ENCODE data around the gene WNT3A. TPM values are rescaled to one million over a fixed set of nuclear protein-coding genes. Genes with fewer than 3 reads are reported as not detected.

Gene WNT3A
- polyA plus RNA-seq, 1 experiment = not detected

DNA sequence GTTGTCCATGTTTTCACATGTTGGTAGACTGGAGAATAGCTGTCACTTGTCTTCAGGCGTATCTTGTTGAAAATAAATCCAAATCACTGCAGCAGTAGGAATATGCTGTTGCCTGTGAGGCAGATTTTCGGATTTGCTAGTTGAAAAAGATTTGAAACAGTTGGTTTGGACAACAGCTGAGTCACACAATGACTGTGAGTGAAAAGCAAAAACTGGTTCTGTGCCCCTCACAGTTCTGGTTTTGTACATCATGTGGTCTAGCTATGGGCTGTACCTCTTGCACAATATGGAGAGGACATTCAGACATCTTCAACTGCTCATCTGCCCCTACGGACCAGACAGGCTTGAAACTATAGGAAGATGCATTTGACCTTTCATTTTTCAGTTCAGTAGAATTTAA, 77.5 kb downstream of the WNT3A start:
- peaks cover 13% of the 10 kb centered on the region for H3K36me3 ChIP-seq (ENCODE audit: control insufficient read depth, insufficient read depth, low read length)
- DNase-seq (ENCODE audit: low read depth) = peak; percentile 34
- peak overlapping the region; percentile 97 for H3K4me3 ChIP-seq (ENCODE audit: low read depth, low read length)
- TF ChIP-seq, protein P1, sequence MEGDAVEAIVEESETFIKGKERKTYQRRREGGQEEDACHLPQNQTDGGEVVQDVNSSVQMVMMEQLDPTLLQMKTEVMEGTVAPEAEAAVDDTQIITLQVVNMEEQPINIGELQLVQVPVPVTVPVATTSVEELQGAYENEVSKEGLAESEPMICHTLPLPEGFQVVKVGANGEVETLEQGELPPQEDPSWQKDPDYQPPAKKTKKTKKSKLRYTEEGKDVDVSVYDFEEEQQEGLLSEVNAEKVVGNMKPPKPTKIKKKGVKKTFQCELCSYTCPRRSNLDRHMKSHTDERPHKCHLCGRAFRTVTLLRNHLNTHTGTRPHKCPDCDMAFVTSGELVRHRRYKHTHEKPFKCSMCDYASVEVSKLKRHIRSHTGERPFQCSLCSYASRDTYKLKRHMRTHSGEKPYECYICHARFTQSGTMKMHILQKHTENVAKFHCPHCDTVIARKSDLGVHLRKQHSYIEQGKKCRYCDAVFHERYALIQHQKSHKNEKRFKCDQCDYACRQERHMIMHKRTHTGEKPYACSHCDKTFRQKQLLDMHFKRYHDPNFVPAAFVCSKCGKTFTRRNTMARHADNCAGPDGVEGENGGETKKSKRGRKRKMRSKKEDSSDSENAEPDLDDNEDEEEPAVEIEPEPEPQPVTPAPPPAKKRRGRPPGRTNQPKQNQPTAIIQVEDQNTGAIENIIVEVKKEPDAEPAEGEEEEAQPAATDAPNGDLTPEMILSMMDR (IDR thresholded peaks at IDR 0.05; ENCODE audit: insufficient read depth, low read depth, low read length) = no peak
- ChIA-PET CTCF (interaction anchor here (0.6 to 1.0 kb wide), 2 partner anchors 145 to 320 kb away, joined by 3 to 5 read pairs; no protein-coding TSS in a partner anchor), POLR2A (interaction anchor here (1.0 kb wide), 1 partner anchor 25 kb away, joined by 3 read pairs; no protein-coding TSS in a partner anchor)
- no peaks in the 10 kb centered on the region for H3K27me3 ChIP-seq (ENCODE audit: control insufficient read depth, insufficient read depth, low read length)

DNA sequence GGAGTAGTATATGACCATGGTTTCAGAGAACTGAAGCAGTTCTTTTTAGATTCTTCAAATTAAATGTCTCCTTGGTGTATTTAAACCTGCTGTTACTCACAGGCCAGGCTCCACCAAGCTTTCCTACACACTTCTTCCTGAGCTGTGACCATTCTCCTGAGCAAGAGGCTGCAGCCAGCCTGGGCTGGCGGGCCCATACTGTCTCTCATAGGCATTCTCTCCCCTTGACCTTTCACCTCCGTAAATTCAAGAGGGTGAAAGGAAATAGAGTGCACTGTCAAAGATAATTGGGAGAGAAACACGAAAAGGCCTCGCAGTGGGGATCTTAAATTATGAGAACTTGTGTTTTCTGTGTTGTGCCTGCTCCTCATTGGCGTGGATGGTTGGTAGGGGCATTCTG, 78.0 kb downstream of the WNT3A start:
- no peaks in the 10 kb centered on the region for H3K27me3 ChIP-seq (ENCODE audit: control insufficient read depth, insufficient read depth, low read length)
- POLR2A ChIA-PET = interaction anchor here (1.0 kb wide), 1 partner anchor 25 kb away, joined by 3 read pairs; no protein-coding TSS in a partner anchor
- CTCF ChIA-PET = interaction anchor here (1.0 kb wide), 1 partner anchor 321 kb away, joined by 5 read pairs; no protein-coding TSS in a partner anchor
- no peak for DNase-seq (ENCODE audit: low read depth)
- TF ChIP-seq, protein P1 (IDR thresholded peaks at IDR 0.05; ENCODE audit: insufficient read depth, low read depth, low read length) = no peak
- H3K4me3 ChIP-seq (ENCODE audit: low read depth, low read length) = peak overlapping the region; percentile 97
- H3K36me3 ChIP-seq (ENCODE audit: control insufficient read depth, insufficient read depth, low read length) = peaks cover 13% of the 10 kb centered on the region

GRCh38 chr1:228085287-228085951, 78.6 kb downstream of the WNT3A start:
- Histone ChIP-seq H3K27me3 (ENCODE audit: control insufficient read depth, insufficient read depth, low read length) (no peaks in the 10 kb centered on the region), H3K36me3 (ENCODE audit: control insufficient read depth, insufficient read depth, low read length) (peaks cover 17% of the 10 kb centered on the region), H3K4me3 (ENCODE audit: low read depth, low read length) (peak overlapping the region; percentile 97)
- POLR2A ChIA-PET = no interaction called here
- TF ChIP-seq, protein P1 (IDR thresholded peaks at IDR 0.05; ENCODE audit: insufficient read depth, low read depth, low read length) = no peak
- CTCF ChIA-PET = no interaction called here
- DNase-seq (ENCODE audit: low read depth) = peak; percentile 40

- Histone ChIP-seq H3K36me3 (ENCODE audit: control insufficient read depth, insufficient read depth, low read length) (peaks cover 22% of the 10 kb centered on the region), H3K27me3 (ENCODE audit: control insufficient read depth, insufficient read depth, low read length) (no peaks in the 10 kb centered on the region), H3K4me3 (ENCODE audit: low read depth, low read length) (no peak overlapping the region)
- peak; percentile 68 for DNase-seq (ENCODE audit: low read depth)
- POLR2A ChIA-PET = no interaction called here
- CTCF ChIA-PET = interaction anchor here (0.7 to 1.6 kb wide), 4 partner anchors 19 to 414 kb away, joined by 3 to 4 read pairs (median 3); no protein-coding TSS in a partner anchor
- TF ChIP-seq, protein P1 (IDR thresholded peaks at IDR 0.05; ENCODE audit: insufficient read depth, low read depth, low read length) = 0 out of 2 replicates have a peak, but pooled peaks have one; percentile 15
Measured at GRCh38 chr1:228087771-228088251, 81.0 kb downstream of the WNT3A start.

DNA sequence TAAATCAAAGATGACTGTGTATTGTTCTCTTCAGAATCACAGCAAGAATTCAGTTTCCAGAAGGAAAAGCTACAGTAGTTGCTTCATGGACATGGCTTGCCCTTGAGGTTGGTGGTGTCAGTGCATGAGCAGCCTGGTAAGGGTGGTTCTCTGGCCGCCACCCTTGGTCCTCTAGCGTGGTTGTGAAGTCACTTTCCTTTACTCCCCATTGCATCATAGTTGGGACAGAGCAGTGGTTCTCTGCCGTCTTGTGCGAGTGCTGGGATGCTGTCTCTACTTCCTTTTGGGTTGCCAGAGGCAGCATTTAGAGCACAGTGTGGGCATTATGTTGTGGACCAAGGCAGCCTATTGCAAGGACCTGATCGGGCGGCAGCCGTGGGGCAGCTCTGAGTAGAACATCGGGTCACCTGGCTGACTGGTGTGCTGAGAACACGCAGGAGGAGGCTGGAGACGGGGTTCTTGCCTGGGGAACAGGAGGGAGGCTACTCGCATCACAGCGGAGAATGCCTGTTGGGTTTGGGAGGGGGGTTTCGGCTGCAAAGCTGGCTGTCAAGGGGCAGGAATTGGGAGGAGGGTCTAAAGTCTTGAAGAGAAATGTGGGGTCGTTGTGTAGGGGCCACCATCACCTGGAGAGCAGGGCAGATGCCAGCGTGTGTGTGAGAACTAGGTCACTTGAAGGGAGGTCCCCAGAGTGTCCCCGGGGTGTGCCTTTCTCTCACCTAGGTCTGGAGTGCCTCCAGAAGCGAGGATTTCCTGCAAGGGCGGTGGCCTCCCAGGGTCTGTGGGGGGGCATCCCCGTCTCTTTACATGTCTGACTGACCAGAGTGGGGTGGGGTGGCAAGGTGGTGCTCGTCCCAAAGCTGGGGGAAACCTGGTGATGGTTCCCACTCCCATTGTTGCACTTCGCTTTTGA, 82.0 kb downstream of the WNT3A start:
- H3K4me3 ChIP-seq (ENCODE audit: low read depth, low read length) = no peak overlapping the region

More for the DNA sequence above, 82.0 kb downstream of the WNT3A start:
- ChIA-PET CTCF (no interaction called here), POLR2A (no interaction called here)
- TF ChIP-seq, protein P1 (IDR thresholded peaks at IDR 0.05; ENCODE audit: insufficient read depth, low read depth, low read length) = no peak
- no peaks in the 10 kb centered on the region for H3K27me3 ChIP-seq (ENCODE audit: control insufficient read depth, insufficient read depth, low read length)
- DNase-seq (ENCODE audit: low read depth) = no peak
- H3K36me3 ChIP-seq (ENCODE audit: control insufficient read depth, insufficient read depth, low read length) = peaks cover 22% of the 10 kb centered on the region

Data from BJ (cell line).